H9 (cell line): ENCODE measurements around the gene TTC33. TPM values are rescaled to one million over a fixed set of nuclear protein-coding genes. Genes with fewer than 3 reads are reported as not detected.

Experiments used
- DNase-seq: peaks from one replicate; pipeline ENCODE4 v3.0.0-alpha.2; 2017
- H2AFZ ChIP-seq: one replicate; pipeline ENCODE4 v1.6.1; 2013; ENCODE audit warnings: mild to moderate bottlenecking, low read length, control low read depth, moderate library complexity
- H2AK5ac ChIP-seq: 2 replicates; pipeline ENCODE4 v1.6.1; 2013; ENCODE audit warnings: low read length, control low read depth, mixed read lengths; ENCODE audit not compliant: insufficient read length
- H2BK120ac ChIP-seq: one replicate; pipeline ENCODE4 v1.6.1; 2013; ENCODE audit warnings: low read depth, mild to moderate bottlenecking, low read length, control low read depth, inconsistent platforms; ENCODE audit not compliant: poor library complexity, severe bottlenecking
- H2BK12ac ChIP-seq: 2 replicates; pipeline ENCODE4 v1.6.1; 2013; ENCODE audit warnings: low read length, control low read depth, mixed read lengths, low read depth; ENCODE audit not compliant: insufficient read length
- H2BK15ac ChIP-seq: 2 replicates; pipeline ENCODE4 v1.6.1; 2013; ENCODE audit warnings: low read depth, low read length, control low read depth
- H2BK20ac ChIP-seq: one replicate; pipeline ENCODE4 v1.6.1; 2013; ENCODE audit warnings: low read depth, mild to moderate bottlenecking, low read length, control low read depth, inconsistent platforms; ENCODE audit not compliant: poor library complexity, severe bottlenecking
- H2BK5ac ChIP-seq: 2 replicates; pipeline ENCODE4 v1.6.1; 2013; ENCODE audit warnings: low read length, control low read depth, mixed read lengths; ENCODE audit not compliant: insufficient read length
- H3K14ac ChIP-seq: 2 replicates; pipeline ENCODE4 v1.6.1; 2013; ENCODE audit warnings: low read length, control low read depth; ENCODE audit not compliant: insufficient read depth
- H3K18ac ChIP-seq: 2 replicates; pipeline ENCODE4 v1.6.1; 2013; ENCODE audit warnings: low read depth, mild to moderate bottlenecking, mixed read lengths, low read length, control low read depth; ENCODE audit not compliant: insufficient read length
- H3K23ac ChIP-seq: 2 replicates; pipeline ENCODE4 v1.6.1; 2013; ENCODE audit warnings: low read length, control low read depth, mixed read lengths, low read depth; ENCODE audit not compliant: insufficient read length
- H3K23me2 ChIP-seq: 2 replicates; pipeline ENCODE4 v1.6.1; 2013; ENCODE audit warnings: low read depth, mild to moderate bottlenecking, mixed read lengths, low read length, control low read depth; ENCODE audit not compliant: insufficient read length, poor library complexity, severe bottlenecking
- H3K27ac ChIP-seq: 2 replicates; pipeline ENCODE4 v1.5.1; 2013; ENCODE audit warnings: low read length, control low read depth, mixed read lengths, low read depth; ENCODE audit not compliant: insufficient read length
- H3K27me3 ChIP-seq: 2 replicates; pipeline ENCODE4 v1.6.1; 2013; ENCODE audit warnings: low read length, control low read depth, inconsistent platforms; ENCODE audit not compliant: insufficient read depth
- H3K4ac ChIP-seq: 2 replicates; pipeline ENCODE4 v1.6.1; 2013; ENCODE audit warnings: low read depth, mild to moderate bottlenecking, control low read depth, inconsistent platforms, low read length, moderate library complexity
- H3K4me1 ChIP-seq: 2 replicates; pipeline ENCODE4 v1.6.1; 2013; ENCODE audit warnings: low read length, control low read depth, inconsistent platforms; ENCODE audit not compliant: insufficient read depth
- H3K4me2 ChIP-seq: 2 replicates; pipeline ENCODE4 v1.6.1; 2013; ENCODE audit warnings: low read length, control low read depth, mixed read lengths; ENCODE audit not compliant: insufficient read length, insufficient read depth
- H3K56ac ChIP-seq: 2 replicates; pipeline ENCODE4 v1.6.1; 2013; ENCODE audit warnings: low read depth, mild to moderate bottlenecking, mixed read lengths, low read length, control low read depth; ENCODE audit not compliant: insufficient read length
- H3K79me1 ChIP-seq: 2 replicates; pipeline ENCODE4 v1.6.1; 2013; ENCODE audit warnings: low read depth, mild to moderate bottlenecking, moderate library complexity, low read length, control low read depth, inconsistent platforms; ENCODE audit not compliant: insufficient read depth, poor library complexity, severe bottlenecking
- H3K79me2 ChIP-seq: 2 replicates; pipeline ENCODE4 v1.6.1; 2013; ENCODE audit warnings: low read length, control low read depth, inconsistent platforms; ENCODE audit not compliant: insufficient read depth
- H3K9ac ChIP-seq: 2 replicates; pipeline ENCODE4 v1.6.1; 2013; ENCODE audit warnings: low read length, control low read depth, mixed read lengths; ENCODE audit not compliant: insufficient read length; ENCODE audit errors: extremely low read depth
- H3K9me3 ChIP-seq: one replicate; pipeline ENCODE4 v1.6.1; 2013; ENCODE audit warnings: low read depth, low read length, inconsistent platforms; ENCODE audit not compliant: control insufficient read depth
- H3T11ph ChIP-seq: one replicate; pipeline ENCODE4 v1.6.1; 2013; ENCODE audit warnings: mild to moderate bottlenecking, low read length, control low read depth, inconsistent platforms
- H4K20me1 ChIP-seq: one replicate; pipeline ENCODE4 v1.6.1; 2013; ENCODE audit not compliant: control insufficient read depth, insufficient read length, insufficient read depth
- H4K5ac ChIP-seq: 2 replicates; pipeline ENCODE4 v1.6.1; 2013; ENCODE audit warnings: low read depth, mild to moderate bottlenecking, mixed read lengths, low read length, control low read depth; ENCODE audit not compliant: insufficient read length
- H4K8ac ChIP-seq: replicated peaks from 2 replicates; pipeline ENCODE4 v1.6.1; 2013; ENCODE audit warnings: low read length, control low read depth, mixed read lengths, low read depth; ENCODE audit not compliant: insufficient read length
- H4K91ac ChIP-seq: 2 replicates; pipeline ENCODE4 v1.6.1; 2013; ENCODE audit warnings: low read depth, mild to moderate bottlenecking, moderate library complexity, mixed read lengths, low read length, control low read depth; ENCODE audit not compliant: insufficient read length
- H3K27ac Mint-ChIP-seq, 3 experiments: 2 replicates in 2 of 3; 3 replicates in 1 of 3; pipeline ENCODE4 v1.8.0; 2020 to 2021; ENCODE audit warnings: mixed read lengths in 3 of 3, mild to moderate bottlenecking in 1 of 3, moderate library complexity in 1 of 3
- H3K27me3 Mint-ChIP-seq: 2 replicates; pipeline ENCODE4 v1.8.0; 2021; ENCODE audit warnings: low read depth, mild to moderate bottlenecking, moderate library complexity, mixed read lengths
- H3K36me3 Mint-ChIP-seq, 3 experiments: 2 replicates in 2 of 3; 3 replicates in 1 of 3; pipeline ENCODE4 v1.8.0; 2020 to 2021; ENCODE audit warnings: low read depth in 3 of 3, mixed read lengths in 3 of 3; ENCODE audit not compliant: insufficient read depth in 1 of 3
- H3K4me1 Mint-ChIP-seq, 2 experiments: 2 replicates each; pipeline ENCODE4 v1.8.0; 2020; ENCODE audit warnings: mixed read lengths in 2 of 2
- H3K4me3 Mint-ChIP-seq, 2 experiments: 2 replicates in 1 of 2; 3 replicates in 1 of 2; pipeline ENCODE4 v1.8.0; 2020 to 2021; ENCODE audit warnings: mild to moderate bottlenecking in 2 of 2, mixed read lengths in 2 of 2, moderate library complexity in 1 of 2
- H3K9me3 Mint-ChIP-seq, 2 experiments: 2 replicates in 1 of 2; 3 replicates in 1 of 2; pipeline ENCODE4 v1.8.0; 2020; ENCODE audit warnings: mild to moderate bottlenecking in 2 of 2, mixed read lengths in 2 of 2, moderate library complexity in 1 of 2
- WGBS: extraction: QIAGEN DNeasy Blood & Tissue Kit; methylation state at CpG from one replicate; pipeline ENCODE4 v1.1.7; 2013; ENCODE audit warnings: missing lambda C conversion rate, low lambda C conversion rate, mixed read lengths; ENCODE audit not compliant: insufficient read length; ENCODE audit errors: extremely low coverage; 5-methylcytosine and 5-hydroxymethylcytosine counted together
- total RNA-seq: library from RNA; stranded (reverse); gene quantifications from 2 replicates; pipeline ENCODE4 v1.2.1, GENCODE V29; 2021
- TF ChIP-seq, protein P1 (sequence below): fragments of 200-600 bp; sonication (generic); conservative IDR thresholded peaks from 3 replicates; pipeline ENCODE4 v1.8.0; 2021; ENCODE audit warnings: antibody characterized with exemption, mild to moderate bottlenecking

Gene TTC33
- total RNA-seq, 1 experiment from 2014 or later, result 7.3 TPM

DNA sequence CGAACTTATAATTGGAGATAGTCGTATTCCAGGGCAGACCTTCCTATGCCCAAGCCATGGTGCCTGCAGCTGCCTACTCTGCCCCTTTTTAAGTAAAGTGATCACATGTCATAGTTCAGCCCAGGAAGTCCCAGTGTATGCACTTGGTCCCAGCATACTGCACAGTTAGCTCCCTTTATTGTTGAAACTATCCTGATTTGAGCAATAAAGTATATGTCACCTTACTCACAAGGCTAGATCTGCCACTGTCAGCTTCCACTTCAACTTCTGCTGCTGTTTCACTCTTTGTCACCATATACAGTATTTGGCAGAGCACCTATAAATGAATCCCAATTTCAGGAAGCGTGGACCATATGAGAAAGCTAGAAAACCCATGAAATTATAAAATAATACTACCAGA, 179.8 kb downstream of the TTC33 start:
- Histone ChIP-seq H2BK120ac (no peak overlapping the region), H3K27me3 (no peaks in the 10 kb centered on the region; the same call in 1 of the 2 replicates), H2AK5ac (no peak overlapping the region), H3K9me3 (no peaks in the 10 kb centered on the region), H2BK20ac (no peak overlapping the region), H2BK12ac (no peak overlapping the region), H3K14ac (no peak overlapping the region), H3K4me1 (no peaks in the 10 kb centered on the region), H2BK5ac (no peak overlapping the region), H3K27ac (no peak overlapping the region), H2AFZ (no peak overlapping the region), H4K91ac (no peak overlapping the region), H3K4me2 (no peak overlapping the region), H4K8ac (no peak overlapping the region), H3K9ac (no peak overlapping the region), H4K5ac (no peak overlapping the region), H3K56ac (no peak overlapping the region), H3K23ac (no peak overlapping the region), H3T11ph (no peak overlapping the region), H3K23me2 (no peaks in the 10 kb centered on the region), H3K4ac (no peak overlapping the region), H3K79me1 (no peaks in the 10 kb centered on the region), H4K20me1 (no peaks in the 10 kb centered on the region), H3K18ac (no peak overlapping the region), H2BK15ac (no peak overlapping the region), H3K79me2 (no peaks in the 10 kb centered on the region)
- H3K4me1 Mint-ChIP-seq, result no peaks in the 10 kb centered on the region
- no CpG with 5 or more reads among the region's 3 CpGs for WGBS
- no peaks in the 10 kb centered on the region for H3K9me3 Mint-ChIP-seq
- DNase-seq, result no peak
- H3K27me3 Mint-ChIP-seq, result no peaks in the 10 kb centered on the region
- no peak overlapping the region for H3K27ac Mint-ChIP-seq
- TF ChIP-seq, protein P1, sequence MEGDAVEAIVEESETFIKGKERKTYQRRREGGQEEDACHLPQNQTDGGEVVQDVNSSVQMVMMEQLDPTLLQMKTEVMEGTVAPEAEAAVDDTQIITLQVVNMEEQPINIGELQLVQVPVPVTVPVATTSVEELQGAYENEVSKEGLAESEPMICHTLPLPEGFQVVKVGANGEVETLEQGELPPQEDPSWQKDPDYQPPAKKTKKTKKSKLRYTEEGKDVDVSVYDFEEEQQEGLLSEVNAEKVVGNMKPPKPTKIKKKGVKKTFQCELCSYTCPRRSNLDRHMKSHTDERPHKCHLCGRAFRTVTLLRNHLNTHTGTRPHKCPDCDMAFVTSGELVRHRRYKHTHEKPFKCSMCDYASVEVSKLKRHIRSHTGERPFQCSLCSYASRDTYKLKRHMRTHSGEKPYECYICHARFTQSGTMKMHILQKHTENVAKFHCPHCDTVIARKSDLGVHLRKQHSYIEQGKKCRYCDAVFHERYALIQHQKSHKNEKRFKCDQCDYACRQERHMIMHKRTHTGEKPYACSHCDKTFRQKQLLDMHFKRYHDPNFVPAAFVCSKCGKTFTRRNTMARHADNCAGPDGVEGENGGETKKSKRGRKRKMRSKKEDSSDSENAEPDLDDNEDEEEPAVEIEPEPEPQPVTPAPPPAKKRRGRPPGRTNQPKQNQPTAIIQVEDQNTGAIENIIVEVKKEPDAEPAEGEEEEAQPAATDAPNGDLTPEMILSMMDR, result no peak
- H3K4me3 Mint-ChIP-seq, result no peak overlapping the region
- H3K36me3 Mint-ChIP-seq, result no peaks in the 10 kb centered on the region; a peak in 1 of 7 replicates
